Gastroesophageal sphincter (tissue), 3 donors: ENCODE measurements around the gene UBR7.

Experiments used
- CTCF ChIP-seq, 4 experiments: fragments of 200-600 bp in 2 of 4; fragments of 450-650 bp in 2 of 4; sonication (generic) in 1 of 4; IDR thresholded peaks; one replicate each; pipeline ENCODE4 v1.5.1; 2017 to 2019; ENCODE audit warnings: antibody characterized with exemption in 4 of 4, mild to moderate bottlenecking in 2 of 4, moderate library complexity in 2 of 4
- EP300 ChIP-seq: sonication (generic); formaldehyde crosslinking; IDR thresholded peaks from one replicate; pipeline ENCODE4 v1.6.1; 2017; ENCODE audit warnings: antibody characterized with exemption, mild to moderate bottlenecking
- POLR2A ChIP-seq, 2 donors: fragments of 450-650 bp; IDR thresholded peaks; one replicate each; pipeline ENCODE4 v1.6.1; 2017; ENCODE audit warnings: antibody characterized with exemption in 2 of 2, mild to moderate bottlenecking in 2 of 2, moderate library complexity in 1 of 2

- TF ChIP-seq POLR2A (IDR thresholded peaks at IDR 0.05) (no peak), CTCF (IDR thresholded peaks at IDR 0.05) (no peak), EP300 (no peak)
Observed at GRCh38 chr14:93223565-93223964, 16.5 kb downstream of the UBR7 start.
